ENCODE measurements around the gene RLF.

Gene RLF

GRCh38 chr1:40232444-40232843 lies 71.3 kb downstream of the RLF start:
- TF ChIP-seq CTCF (IDR thresholded peaks at IDR 0.05; ENCODE audit: control insufficient read depth, extremely low read depth, insufficient read depth) = no peak
- H3K4me3 ChIP-seq (ENCODE audit: low read depth, low read length) = no peak overlapping the region
- DNase-seq (ENCODE audit: low read depth) = no peak

- no peak overlapping the region for H3K4me3 ChIP-seq (ENCODE audit: low read depth, low read length)
- TF ChIP-seq CTCF (IDR thresholded peaks at IDR 0.05; ENCODE audit: control insufficient read depth, extremely low read depth, insufficient read depth) = no peak
- DNase-seq (ENCODE audit: low read depth) = no peak
Measured at GRCh38 chr1:40239626-40240025, 78.4 kb downstream of the RLF start.

- no peak overlapping the region for H3K4me3 ChIP-seq (ENCODE audit: low read depth, low read length)
- no peak for TF ChIP-seq CTCF (IDR thresholded peaks at IDR 0.05; ENCODE audit: control insufficient read depth, extremely low read depth, insufficient read depth)
- DNase-seq (ENCODE audit: low read depth) = no peak
Measured at GRCh38 chr1:40240390-40240789, 79.2 kb downstream of the RLF start.

GRCh38 chr1:40241362-40241761 lies 80.2 kb downstream of the RLF start:
- no peak overlapping the region for H3K4me3 ChIP-seq (ENCODE audit: low read depth, low read length)
- TF ChIP-seq CTCF (IDR thresholded peaks at IDR 0.05; ENCODE audit: control insufficient read depth, extremely low read depth, insufficient read depth) = no peak

GRCh38 chr1:40243351-40243750 lies 82.2 kb downstream of the RLF start:
- no peak for TF ChIP-seq CTCF (IDR thresholded peaks at IDR 0.05; ENCODE audit: control insufficient read depth, extremely low read depth, insufficient read depth)
- no peak for DNase-seq (ENCODE audit: low read depth)
- H3K4me3 ChIP-seq (ENCODE audit: low read depth, low read length) = no peak overlapping the region

More at GRCh38 chr1:40241362-40241761, 80.2 kb downstream of the RLF start:
- no peak for DNase-seq (ENCODE audit: low read depth)

GRCh38 chr1:40244138-40244744 lies 83.1 kb downstream of the RLF start:
- DNase-seq (ENCODE audit: low read depth) = no peak
- H3K4me3 ChIP-seq (ENCODE audit: low read depth, low read length) = no peak overlapping the region
- TF ChIP-seq CTCF (IDR thresholded peaks at IDR 0.05; ENCODE audit: control insufficient read depth, extremely low read depth, insufficient read depth) = no peak

- H3K4me3 ChIP-seq (ENCODE audit: low read depth, low read length) = no peak overlapping the region
- no peak for TF ChIP-seq CTCF (IDR thresholded peaks at IDR 0.05; ENCODE audit: control insufficient read depth, extremely low read depth, insufficient read depth)
- DNase-seq (ENCODE audit: low read depth) = no peak
Measured at GRCh38 chr1:40245686-40246085, 84.5 kb downstream of the RLF start.

All from LNCaP clone FGC (cell line).